HFF-Myc (cell line): ENCODE data around the gene MSH5.
A peak's percentile ranks its signal among the peaks of the same experiment; 100 is the strongest.

ENCODE experiments used
- DNase-seq: peaks from one replicate; pipeline ENCODE4 v3.0.0-alpha.2; 2011; ENCODE audit warnings: low read depth; ENCODE audit errors: extremely low read depth
- H3K4me3 ChIP-seq: replicated peaks from 2 replicates; pipeline ENCODE4 v1.5.1; 2011; ENCODE audit warnings: low read depth, mild to moderate bottlenecking, control low read depth, low read length
- CTCF ChIP-seq: IDR thresholded peaks from 2 replicates; pipeline ENCODE4 v1.5.1; 2012; ENCODE audit warnings: mild to moderate bottlenecking, low read depth, low read length, control low read depth; ENCODE audit errors: missing control alignments

Gene MSH5

GRCh38 chr6:31758281-31758680 lies 18.5 kb downstream of the MSH5 start:
- no peak overlapping the region for H3K4me3 ChIP-seq
- no peak for DNase-seq
- TF ChIP-seq CTCF, result no peak

GRCh38 chr6:31760790-31761189 lies 21.0 kb downstream of the MSH5 start:
- DNase-seq, result no peak
- H3K4me3 ChIP-seq, result no peak overlapping the region
- no peak for TF ChIP-seq CTCF

- DNase-seq, result no peak
Observed at GRCh38 chr6:31761343-31761742, 21.5 kb downstream of the MSH5 start.

GRCh38 chr6:31762356-31762755 lies 22.6 kb downstream of the MSH5 start, which contains the start of gene SAPCD1:
Gene SAPCD1, plus strand, starts transcription at chr6:31762656. Its CDS starts 399 bp downstream, at chr6:31763055.
- no peak for DNase-seq
- H3K4me3 ChIP-seq, result no peak within 1 kb of the TSS
- no peak for TF ChIP-seq CTCF

More at GRCh38 chr6:31761343-31761742, 21.5 kb downstream of the MSH5 start:
- H3K4me3 ChIP-seq, result no peak overlapping the region
- TF ChIP-seq CTCF, result no peak

- no peak for DNase-seq
- no peak for TF ChIP-seq CTCF
- no peak overlapping the region for H3K4me3 ChIP-seq
Observed at GRCh38 chr6:31762878-31763618, 23.2 kb downstream of the MSH5 start.

GRCh38 chr6:31763619-31763940 lies 23.8 kb downstream of the MSH5 start:
- no peak overlapping the region for H3K4me3 ChIP-seq
- no peak for TF ChIP-seq CTCF
- DNase-seq, result peak; percentile 39

GRCh38 chr6:31764198-31764597 lies 24.4 kb downstream of the MSH5 start:
- DNase-seq, result no peak
- H3K4me3 ChIP-seq, result no peak overlapping the region
- no peak for TF ChIP-seq CTCF
